GM21447 (cell line): Measurements from ENCODE around the gene C4orf17.
A peak's percentile ranks its signal among the peaks of the same experiment; 100 is the strongest.

Experiments used
- ATAC-seq: cut with Tn5 transposase; IDR thresholded peaks from one replicate; pipeline ENCODE4 v1.9.1; 2021; ENCODE audit not compliant: unreplicated experiment

The C4orf17 gene

DNA sequence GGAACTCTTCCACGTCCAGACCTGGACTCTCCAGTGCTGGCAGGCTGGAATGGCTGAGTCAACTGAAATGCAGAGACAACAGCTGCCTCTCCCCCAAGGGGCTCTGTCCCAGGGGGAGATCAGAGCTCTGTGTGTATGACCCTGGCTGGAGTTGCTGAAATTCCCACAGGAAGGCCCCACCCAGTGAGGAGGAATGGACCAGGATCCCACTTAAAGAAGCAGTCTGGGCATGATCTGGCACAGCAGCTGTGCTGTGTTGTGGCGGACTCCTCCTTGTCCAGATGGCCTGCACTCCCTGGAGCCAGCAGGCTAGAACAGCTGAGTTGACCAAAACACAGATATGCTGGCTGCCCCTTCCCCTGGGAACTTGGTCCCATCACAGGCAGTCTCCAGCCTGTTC is 25.4 kb downstream of the C4orf17 start:
- no peak for ATAC-seq

- no peak for ATAC-seq
These were observed 26.0 kb downstream of the C4orf17 start for GRCh38 chr4:99536848-99537247.

DNA sequence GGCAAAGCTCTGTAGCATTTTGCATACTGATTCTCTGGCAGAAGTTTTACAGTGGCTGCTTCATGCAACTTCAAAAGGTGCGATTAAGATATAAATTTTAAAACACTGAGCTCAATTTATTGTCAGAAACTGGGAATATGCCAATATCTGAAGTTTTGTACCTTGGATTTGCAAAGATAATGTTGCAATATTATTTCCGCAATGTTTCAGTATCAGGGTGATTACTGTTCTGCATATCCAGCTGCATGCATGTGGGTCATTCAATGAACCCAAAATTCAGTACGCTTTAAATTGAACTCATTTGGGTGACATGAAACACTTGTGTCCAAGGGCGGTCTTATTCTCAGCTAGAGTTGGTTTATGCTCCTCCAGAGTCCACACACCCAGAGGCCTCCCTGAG is 26.9 kb downstream of the C4orf17 start:
- ATAC-seq, result no peak

DNA sequence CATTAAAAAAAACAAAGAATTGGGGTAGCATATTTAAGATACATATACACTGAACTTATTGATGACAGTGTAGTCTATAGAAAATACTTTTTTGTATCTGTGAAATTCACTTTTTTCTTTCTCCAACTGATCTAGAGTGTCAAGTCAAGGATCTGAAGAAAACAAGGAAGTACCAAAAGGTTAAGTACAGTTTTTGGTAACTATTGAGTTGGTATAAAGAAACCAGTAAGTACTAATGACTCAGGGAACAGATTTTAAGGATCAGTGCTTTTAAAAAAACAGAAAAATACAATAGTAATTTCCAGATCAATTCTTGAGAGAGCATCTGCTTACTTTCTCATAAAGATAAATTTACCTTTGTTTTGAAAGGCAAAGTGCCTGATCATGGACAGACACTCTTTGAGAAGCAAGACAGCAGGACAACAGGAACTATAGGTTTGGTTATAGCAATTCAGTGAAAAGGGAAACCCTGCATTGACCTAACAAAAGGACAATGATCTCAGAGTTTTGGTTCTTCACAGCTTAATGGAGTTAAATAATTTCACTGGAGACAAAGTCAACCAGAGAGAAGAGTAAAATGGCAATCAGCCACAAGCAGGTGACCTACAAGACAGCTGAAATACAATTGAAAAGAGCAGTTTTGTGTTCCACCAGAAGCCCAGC is 29.6 kb downstream of the C4orf17 start:
- ATAC-seq, result no peak

DNA sequence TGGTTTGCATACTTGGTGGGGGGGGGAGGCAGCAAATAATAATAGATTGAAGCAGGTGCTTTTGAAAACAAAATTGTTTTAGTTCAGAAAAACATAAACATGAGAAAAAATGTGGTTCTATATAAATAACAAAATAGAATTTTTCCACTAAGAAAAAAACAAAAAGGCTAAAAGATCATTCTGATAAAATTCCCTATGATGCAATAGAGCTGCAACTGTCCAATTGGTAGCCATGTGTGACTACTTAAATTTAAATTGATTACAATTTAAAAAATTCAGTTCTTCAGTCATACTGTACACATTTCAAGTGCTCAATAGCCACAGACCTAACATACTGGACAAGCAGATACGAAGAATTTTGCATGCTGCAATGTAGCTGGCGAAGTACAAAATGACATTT is 42.1 kb downstream of the C4orf17 start:
- ATAC-seq, result no peak

DNA sequence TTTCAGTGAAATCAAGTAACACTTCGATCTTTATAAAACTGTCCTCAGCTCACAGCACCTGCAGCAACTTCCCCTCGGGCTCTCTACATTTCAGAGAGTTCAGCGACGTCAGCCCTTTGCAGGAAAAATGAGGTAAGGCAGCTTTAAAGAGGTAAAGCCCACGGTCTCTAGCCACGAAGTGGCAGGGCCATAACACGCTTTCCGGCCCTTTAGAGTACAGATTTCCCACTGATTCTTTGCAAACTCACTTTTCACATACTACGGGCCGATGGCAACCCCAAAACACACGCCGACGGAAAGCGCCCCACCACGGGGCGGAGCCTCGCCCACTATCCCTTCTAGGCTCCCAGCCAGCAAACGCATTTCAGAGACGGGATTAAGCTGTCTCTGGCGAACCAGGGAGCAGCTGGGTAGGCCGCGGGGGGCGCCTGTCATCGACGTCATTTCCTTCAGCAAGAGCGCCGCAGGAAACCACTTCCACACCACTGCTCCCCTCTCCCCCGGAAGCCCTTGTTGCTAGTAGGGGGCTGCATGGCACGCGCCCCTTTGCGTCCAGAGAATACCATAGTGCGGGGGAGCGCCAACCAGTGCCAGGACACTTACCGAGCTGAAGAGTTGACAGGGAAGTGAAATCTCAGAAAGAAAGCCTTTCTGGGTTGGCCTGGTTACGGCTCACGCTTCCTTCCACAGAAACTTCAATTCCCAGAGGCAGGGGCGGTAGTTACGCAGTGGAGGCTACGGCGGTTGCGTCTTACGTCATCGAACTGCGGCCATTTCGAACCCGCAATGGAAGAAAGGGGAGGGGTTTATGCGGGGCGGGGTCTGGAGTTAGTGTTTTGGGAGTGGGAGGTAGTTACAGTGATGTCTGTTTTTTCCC is 52.7 kb downstream of the C4orf17 start, which contains the start of gene TRMT10A:
TSS of gene TRMT10A (minus strand) at position 730 of the 877 bp plus-strand sequence. CDS start 4,701 bp downstream, outside the sequence.
- peak; percentile 92 for ATAC-seq

DNA sequence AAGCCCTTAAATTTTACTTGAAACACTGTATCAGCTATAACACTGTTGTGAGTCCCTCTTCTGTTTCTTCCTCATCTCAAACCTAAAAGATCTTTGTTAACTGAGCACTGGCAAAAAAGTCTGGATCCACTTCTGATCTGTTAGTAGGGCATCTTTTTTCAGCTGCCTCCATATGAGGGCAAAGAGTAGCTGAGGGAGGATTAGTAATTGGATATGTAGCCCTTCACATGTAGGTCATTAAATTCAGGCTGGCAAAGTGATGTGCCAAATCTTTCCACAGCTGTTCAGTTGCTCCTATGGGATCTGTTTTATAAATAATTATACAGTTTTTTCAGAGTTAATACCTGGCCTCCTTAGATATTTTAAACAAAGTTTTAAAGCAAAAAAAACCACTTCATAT is 54.1 kb downstream of the C4orf17 start:
- no peak for ATAC-seq

DNA sequence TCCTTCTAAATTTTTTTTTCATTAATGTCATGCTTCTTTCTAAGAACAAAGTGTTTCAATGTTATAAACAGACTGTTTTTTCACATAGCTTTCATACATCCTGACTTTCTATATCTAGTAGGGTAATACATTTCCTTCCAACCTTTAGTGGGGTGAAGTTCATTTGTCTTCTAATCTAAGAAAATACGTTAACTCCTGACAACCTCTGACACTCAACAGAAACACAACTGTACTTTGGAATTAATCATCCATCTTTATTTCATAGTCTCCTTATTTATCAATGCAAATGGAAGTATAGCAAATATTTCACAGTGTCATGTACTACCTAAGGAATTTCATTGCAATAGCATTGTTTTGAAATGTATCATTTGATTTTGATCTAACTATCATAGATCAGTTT is 61.1 kb downstream of the C4orf17 start:
- no peak for ATAC-seq

DNA sequence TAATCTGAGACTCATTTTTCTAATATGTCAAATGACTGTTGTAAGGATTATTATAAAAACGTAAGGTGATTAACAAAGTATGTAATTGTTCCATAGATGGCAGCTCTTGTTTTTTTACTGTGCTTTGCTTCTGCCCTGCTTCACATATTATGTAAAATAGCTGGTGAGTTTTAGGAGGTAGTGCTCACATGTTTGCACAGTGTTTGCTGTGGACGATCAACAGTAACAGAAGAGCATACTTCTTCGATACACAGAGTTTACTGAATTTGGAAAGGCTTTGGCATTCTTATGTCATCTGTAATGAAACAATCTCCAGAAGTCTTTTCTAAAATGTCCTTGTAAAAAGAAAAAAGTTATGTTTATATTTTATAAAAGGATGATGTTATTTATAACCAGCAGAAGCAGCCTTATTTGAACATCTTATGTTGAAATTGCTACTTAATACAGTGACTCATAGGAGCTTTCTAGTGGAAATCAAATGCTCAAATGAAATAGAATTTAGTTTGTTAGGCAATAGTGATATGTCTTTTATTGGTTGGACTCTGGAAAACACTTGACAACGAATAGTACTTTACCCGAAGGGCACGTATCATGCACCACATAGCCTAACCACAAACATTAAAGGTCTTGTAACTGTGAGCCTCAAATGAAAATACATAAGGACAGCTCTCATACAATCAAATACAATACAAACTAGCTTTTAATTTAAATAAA is 61.9 kb downstream of the C4orf17 start:
- ATAC-seq, result no peak

- no peak for ATAC-seq
These were observed 63.0 kb downstream of the C4orf17 start for GRCh38 chr4:99573735-99574368.

DNA sequence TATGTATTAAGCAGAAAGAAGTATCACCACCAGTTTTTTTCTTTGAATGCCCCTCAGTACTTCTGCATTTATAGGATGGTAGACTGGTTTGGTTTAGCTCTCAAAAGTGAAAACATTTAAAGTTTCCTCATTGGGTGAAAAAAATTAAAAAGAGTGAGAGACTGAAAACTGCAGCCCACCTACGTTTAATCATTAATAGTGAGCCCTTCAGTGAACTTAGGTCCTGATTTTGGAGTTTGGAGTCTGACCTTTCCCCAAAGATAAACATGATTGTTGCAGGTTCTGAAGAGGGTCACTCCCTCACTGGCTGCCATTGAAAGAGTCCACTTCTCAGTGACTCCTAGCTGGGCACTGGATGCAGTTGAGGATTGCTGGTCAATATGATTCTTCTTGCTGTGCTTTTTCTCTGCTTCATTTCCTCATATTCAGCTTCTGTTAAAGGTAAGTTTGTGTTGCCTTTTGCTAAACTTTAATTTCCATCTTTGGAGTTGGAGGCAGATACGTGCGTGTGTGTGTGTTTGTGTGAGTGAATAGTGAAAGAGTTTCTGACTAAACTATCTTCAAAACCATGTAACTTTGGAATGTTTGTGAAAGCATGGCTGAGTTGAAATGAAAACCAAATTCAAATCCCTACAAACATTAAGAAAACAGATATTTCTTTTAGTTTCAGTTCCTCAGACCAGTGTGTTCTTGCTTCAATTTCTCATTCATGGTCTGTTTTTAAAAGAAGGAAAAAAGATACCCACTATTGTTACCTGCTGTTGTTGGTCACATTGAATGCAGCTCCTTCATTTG is 63.9 kb downstream of the C4orf17 start, which contains the start of gene MTTP:
TSS of gene MTTP (plus strand) at position 295 of the 795 bp plus-strand sequence. CDS start at position 381, 86 bp downstream.
- ATAC-seq, result peak; percentile 87

- no peak for ATAC-seq
These were observed 67.9 kb downstream of the C4orf17 start for GRCh38 chr4:99578714-99579113.

GRCh38 chr4:99585516-99585915 is 74.7 kb downstream of the C4orf17 start:
- no peak for ATAC-seq

GRCh38 chr4:99586322-99586721 is 75.5 kb downstream of the C4orf17 start:
- no peak for ATAC-seq

GRCh38 chr4:99586797-99587196 is 76.0 kb downstream of the C4orf17 start:
- no peak for ATAC-seq

GRCh38 chr4:99587309-99587708 is 76.5 kb downstream of the C4orf17 start:
- ATAC-seq, result no peak

- no peak for ATAC-seq
These were observed 77.0 kb downstream of the C4orf17 start for GRCh38 chr4:99587803-99588202.

- ATAC-seq, result no peak
These were observed 80.9 kb downstream of the C4orf17 start for GRCh38 chr4:99591757-99592156.
